Osteocyte (in vitro differentiated cells): ENCODE data around the gene COBLL1. TPM values are rescaled to one million over a fixed set of nuclear protein-coding genes. Genes with fewer than 3 reads are reported as not detected.
A peak's percentile ranks its signal among the peaks of the same experiment; 100 is the strongest.

Experiments
- DNase-seq: peaks from one replicate; pipeline ENCODE4 v3.0.0; 2021; ENCODE audit warnings: mixed read lengths; ENCODE audit not compliant: unreplicated experiment; ENCODE audit errors: extremely low spot score
- H3K27ac Mint-ChIP-seq: one replicate; pipeline ENCODE4 v1.8.0; 2021; ENCODE audit warnings: mild to moderate bottlenecking, mixed read lengths; ENCODE audit not compliant: unreplicated experiment
- H3K27me3 Mint-ChIP-seq: one replicate; pipeline ENCODE4 v1.8.0; 2021; ENCODE audit warnings: mixed read lengths; ENCODE audit not compliant: unreplicated experiment
- H3K36me3 Mint-ChIP-seq: one replicate; pipeline ENCODE4 v1.8.0; 2021; ENCODE audit warnings: mixed read lengths; ENCODE audit not compliant: unreplicated experiment
- H3K4me1 Mint-ChIP-seq: one replicate; pipeline ENCODE4 v1.8.0; 2021; ENCODE audit warnings: mixed read lengths; ENCODE audit not compliant: unreplicated experiment
- H3K4me3 Mint-ChIP-seq: one replicate; pipeline ENCODE4 v1.8.0; 2021; ENCODE audit warnings: mild to moderate bottlenecking, moderate library complexity, mixed read lengths; ENCODE audit not compliant: unreplicated experiment
- H3K9me3 Mint-ChIP-seq: one replicate; pipeline ENCODE4 v1.8.0; 2021; ENCODE audit warnings: mixed read lengths; ENCODE audit not compliant: unreplicated experiment
- total RNA-seq: library from RNA; stranded (reverse); gene quantifications from 2 replicates; pipeline ENCODE4 v1.2.1, GENCODE V29; 2021
- TF ChIP-seq, protein P1 (sequence below): fragments of 200-600 bp; sonication (generic); IDR thresholded peaks from 2 replicates; pipeline ENCODE4 v1.5.0; 2021; ENCODE audit warnings: antibody characterized with exemption, mild to moderate bottlenecking, moderate library complexity

COBLL1 gene
- total RNA-seq, 1 donor from 2014 or later = 8.9 TPM

DNA sequence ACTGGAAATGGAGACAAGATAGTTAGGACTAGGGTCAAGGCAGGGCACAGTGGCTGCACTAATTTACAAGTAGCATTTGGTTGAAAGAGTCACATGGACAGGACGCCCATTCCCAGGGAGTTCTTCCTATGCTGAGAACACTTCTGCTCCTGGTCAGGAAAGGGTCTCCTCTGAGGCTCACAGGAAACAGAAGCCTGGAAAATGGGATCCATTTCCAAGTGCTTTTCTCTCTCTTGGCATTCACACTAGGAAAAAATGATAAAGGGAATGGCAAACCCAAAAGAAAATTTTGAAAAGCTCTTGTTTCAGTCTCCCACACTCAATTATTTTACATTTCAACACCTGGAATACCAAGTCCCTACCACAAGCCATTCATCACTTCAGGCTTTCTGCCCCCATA, 88.7 kb downstream of the COBLL1 start:
- H3K36me3 Mint-ChIP-seq = no peaks in the 10 kb centered on the region
- no peak overlapping the region for H3K4me3 Mint-ChIP-seq
- H3K9me3 Mint-ChIP-seq = no peaks in the 10 kb centered on the region
- DNase-seq = no peak
- H3K27me3 Mint-ChIP-seq = no peaks in the 10 kb centered on the region
- no peak overlapping the region for H3K27ac Mint-ChIP-seq
- TF ChIP-seq, protein P1, sequence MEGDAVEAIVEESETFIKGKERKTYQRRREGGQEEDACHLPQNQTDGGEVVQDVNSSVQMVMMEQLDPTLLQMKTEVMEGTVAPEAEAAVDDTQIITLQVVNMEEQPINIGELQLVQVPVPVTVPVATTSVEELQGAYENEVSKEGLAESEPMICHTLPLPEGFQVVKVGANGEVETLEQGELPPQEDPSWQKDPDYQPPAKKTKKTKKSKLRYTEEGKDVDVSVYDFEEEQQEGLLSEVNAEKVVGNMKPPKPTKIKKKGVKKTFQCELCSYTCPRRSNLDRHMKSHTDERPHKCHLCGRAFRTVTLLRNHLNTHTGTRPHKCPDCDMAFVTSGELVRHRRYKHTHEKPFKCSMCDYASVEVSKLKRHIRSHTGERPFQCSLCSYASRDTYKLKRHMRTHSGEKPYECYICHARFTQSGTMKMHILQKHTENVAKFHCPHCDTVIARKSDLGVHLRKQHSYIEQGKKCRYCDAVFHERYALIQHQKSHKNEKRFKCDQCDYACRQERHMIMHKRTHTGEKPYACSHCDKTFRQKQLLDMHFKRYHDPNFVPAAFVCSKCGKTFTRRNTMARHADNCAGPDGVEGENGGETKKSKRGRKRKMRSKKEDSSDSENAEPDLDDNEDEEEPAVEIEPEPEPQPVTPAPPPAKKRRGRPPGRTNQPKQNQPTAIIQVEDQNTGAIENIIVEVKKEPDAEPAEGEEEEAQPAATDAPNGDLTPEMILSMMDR = no peak
- H3K4me1 Mint-ChIP-seq = peaks cover 3% of the 10 kb centered on the region

DNA sequence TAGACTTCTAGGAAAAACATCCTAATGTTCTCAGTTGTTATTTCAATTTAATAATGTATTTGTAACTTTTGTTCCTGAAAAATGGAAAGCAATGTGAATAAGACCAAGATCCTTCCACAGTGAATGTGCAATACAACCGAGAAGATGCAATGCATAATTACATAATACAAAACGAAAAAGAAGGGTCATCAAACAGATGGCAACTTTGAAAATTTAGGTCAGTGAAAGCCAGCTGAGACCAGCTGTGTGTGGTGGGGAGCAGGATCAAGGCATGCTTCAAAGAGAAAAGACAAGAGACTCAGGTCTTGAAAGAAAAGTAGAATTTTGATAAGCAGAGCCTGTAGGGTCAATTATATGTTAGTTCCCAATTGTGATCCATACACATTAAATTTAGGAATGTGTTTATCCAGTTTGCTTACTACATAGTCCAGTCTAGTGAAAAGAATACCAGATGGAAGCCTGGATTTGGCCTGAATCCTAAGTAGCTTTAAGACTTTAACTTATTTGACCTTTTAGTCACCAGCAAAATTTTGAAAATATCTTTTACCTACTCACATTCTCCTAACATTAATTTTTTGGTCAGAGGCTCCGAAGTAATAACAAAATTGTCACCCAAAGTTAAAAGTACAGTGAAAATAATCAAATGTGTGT, 93.7 kb downstream of the COBLL1 start:
- H3K9me3 Mint-ChIP-seq = no peaks in the 10 kb centered on the region
- H3K27ac Mint-ChIP-seq = no peak overlapping the region
- DNase-seq = no peak
- H3K4me3 Mint-ChIP-seq = no peak overlapping the region
- TF ChIP-seq, protein P1 = no peak
- H3K27me3 Mint-ChIP-seq = no peaks in the 10 kb centered on the region
- H3K4me1 Mint-ChIP-seq = peaks cover 18% of the 10 kb centered on the region
- no peaks in the 10 kb centered on the region for H3K36me3 Mint-ChIP-seq

DNA sequence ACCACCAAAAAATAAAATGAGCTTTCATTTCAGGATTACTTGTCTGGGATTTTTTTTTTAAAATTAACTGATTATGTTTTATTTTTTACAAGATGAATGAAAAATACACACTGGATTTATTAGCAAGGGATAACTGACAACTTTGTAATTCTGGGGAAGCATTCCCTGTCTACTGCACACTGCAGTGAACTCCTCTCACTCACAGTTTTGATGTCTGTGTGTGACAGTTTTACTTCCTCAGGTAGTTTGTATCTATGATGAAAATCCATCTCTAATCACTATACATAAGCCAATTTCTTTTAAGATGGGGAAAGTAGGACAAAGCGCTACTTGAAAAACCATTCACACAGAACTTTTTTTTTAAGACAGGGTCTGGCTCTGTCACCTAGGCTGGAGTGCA, 94.5 kb downstream of the COBLL1 start:
- Mint-ChIP-seq H3K4me3 (no peak overlapping the region), H3K4me1 (peaks cover 18% of the 10 kb centered on the region), H3K27me3 (no peaks in the 10 kb centered on the region), H3K9me3 (no peaks in the 10 kb centered on the region), H3K36me3 (no peaks in the 10 kb centered on the region), H3K27ac (no peak overlapping the region)
- TF ChIP-seq, protein P1 = no peak
- DNase-seq = no peak

DNA sequence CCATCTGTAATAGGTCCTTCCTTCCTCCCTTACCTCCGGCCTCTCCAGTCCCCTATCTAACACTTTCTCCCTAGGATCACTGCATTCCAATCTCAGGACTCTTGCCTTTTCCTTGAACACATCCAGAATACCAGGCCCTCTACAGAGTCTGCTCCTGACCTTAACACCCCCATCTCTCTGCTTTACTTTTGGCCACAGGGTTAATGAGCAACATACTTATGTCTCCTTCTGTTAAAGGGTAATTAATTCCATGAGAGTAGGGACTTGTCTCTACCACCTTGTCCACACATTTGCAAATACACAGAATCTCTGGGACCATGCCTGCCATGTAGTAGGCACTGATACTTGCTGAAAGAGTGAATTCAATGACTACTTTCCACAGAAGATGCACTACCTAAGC, 94.9 kb downstream of the COBLL1 start:
- H3K4me3 Mint-ChIP-seq = no peak overlapping the region
- no peaks in the 10 kb centered on the region for H3K36me3 Mint-ChIP-seq
- TF ChIP-seq, protein P1 = no peak
- no peak overlapping the region for H3K27ac Mint-ChIP-seq
- no peaks in the 10 kb centered on the region for H3K9me3 Mint-ChIP-seq
- no peaks in the 10 kb centered on the region for H3K27me3 Mint-ChIP-seq
- DNase-seq = no peak
- H3K4me1 Mint-ChIP-seq = peaks cover 18% of the 10 kb centered on the region

DNA sequence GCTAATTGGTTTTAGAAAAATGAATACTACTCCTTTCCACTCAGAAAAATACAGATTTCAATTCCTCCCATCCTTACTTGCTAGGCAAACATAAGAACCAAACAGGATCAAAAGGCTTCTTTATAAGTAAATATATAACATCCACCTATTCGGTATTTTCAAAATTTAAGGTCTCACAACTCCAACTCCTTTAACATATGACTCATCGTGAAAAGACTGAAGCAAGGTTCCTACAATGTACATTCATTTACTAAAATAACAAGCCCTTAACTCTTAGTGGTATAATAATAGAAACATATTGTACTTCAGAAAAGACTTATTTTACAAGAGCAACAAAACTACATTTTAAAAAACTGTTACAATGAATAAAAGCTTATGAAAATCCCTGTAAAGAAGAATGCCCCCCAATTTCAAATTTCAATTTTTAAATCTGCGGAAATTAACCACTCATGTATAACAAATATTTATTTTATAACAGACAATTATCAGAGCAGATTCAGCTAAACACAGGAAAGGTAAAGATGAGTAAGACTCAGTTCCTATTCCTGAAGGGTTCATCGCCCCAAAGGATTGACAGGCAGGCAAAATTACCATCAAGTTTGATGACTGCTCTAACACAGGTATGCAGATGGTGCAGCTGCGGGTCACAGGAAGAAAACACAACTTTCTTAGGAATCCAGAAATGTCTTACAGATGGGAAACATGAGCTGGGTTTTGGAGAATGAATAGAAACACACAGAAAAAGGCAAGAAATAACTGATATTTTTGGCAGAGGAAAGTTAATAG, 96.4 kb downstream of the COBLL1 start:
- H3K4me3 Mint-ChIP-seq = no peak overlapping the region

More for the DNA sequence above, 96.4 kb downstream of the COBLL1 start:
- no peak for DNase-seq
- TF ChIP-seq, protein P1 = no peak
- Mint-ChIP-seq H3K27ac (peak overlapping the region; percentile 27), H3K9me3 (no peaks in the 10 kb centered on the region), H3K36me3 (no peaks in the 10 kb centered on the region), H3K4me1 (peaks cover 21% of the 10 kb centered on the region), H3K27me3 (no peaks in the 10 kb centered on the region)
